Heart left ventricle (tissue), 16 donors: ENCODE data around the gene RPS19. TPM values are rescaled to one million over a fixed set of nuclear protein-coding genes. Genes with fewer than 3 reads are reported as not detected.

ENCODE experiments used
- ATAC-seq, 4 donors: fragments of 200-7000 bp; cut with Tn5 transposase; one replicate each; pipeline ENCODE4 v1.9.1; 2020 to 2022; ENCODE audit warnings: moderate library complexity in 4 of 4, mild to moderate bottlenecking in 3 of 4, moderate number of reproducible peaks in 1 of 4
- DNase-seq, 5 donors: peaks; one replicate each; pipeline ENCODE4 v3.0.0-alpha.2; 2020
- H3K27ac ChIP-seq, 12 donors: fragments of 200-600 bp; sonication (generic) in 4 of 12; one replicate each; pipeline versions ENCODE4 v1.5.0 to v1.8.0; 2016 to 2022; ENCODE audit warnings: mild to moderate bottlenecking in 2 of 12
- H3K27me3 ChIP-seq, 9 donors: fragments of 200-600 bp; sonication (generic) in 2 of 9; one replicate each; pipeline versions ENCODE4 v1.5.1 to v1.8.0; 2016 to 2022; ENCODE audit warnings: mild to moderate bottlenecking in 3 of 9
- H3K36me3 ChIP-seq, 9 donors: fragments of 200-600 bp; sonication (generic) in 2 of 9; one replicate each; pipeline versions ENCODE4 v1.5.0 to v1.8.0; 2018 to 2022; ENCODE audit warnings: mild to moderate bottlenecking in 2 of 9
- H3K4me1 ChIP-seq, 12 donors: fragments of 200-600 bp; sonication (generic) in 4 of 12; one replicate each; pipeline versions ENCODE4 v1.5.0 to v1.8.0; 2016 to 2022; ENCODE audit warnings: mild to moderate bottlenecking in 3 of 12
- H3K4me3 ChIP-seq, 12 donors: fragments of 200-600 bp; sonication (generic) in 4 of 12; one replicate each; pipeline versions ENCODE4 v1.5.0 to v1.8.0; 2017 to 2022; ENCODE audit warnings: mild to moderate bottlenecking in 9 of 12, moderate library complexity in 4 of 12
- H3K9me3 ChIP-seq, 12 donors: fragments of 200-600 bp; sonication (generic) in 4 of 12; one replicate each; pipeline versions ENCODE4 v1.5.0 to v1.8.0; 2016 to 2022; ENCODE audit warnings: mild to moderate bottlenecking in 1 of 12
- POLR2A ChIP-seq, 2 donors: fragments of 450-650 bp; IDR thresholded peaks; one replicate each; pipeline ENCODE4 v1.6.1; 2017; ENCODE audit warnings: antibody characterized with exemption in 2 of 2, mild to moderate bottlenecking in 2 of 2, moderate library complexity in 2 of 2
- WGBS, 4 donors: extraction: QIAGEN DNeasy Blood & Tissue Kit in 2 of 4; methylation state at CpG; one replicate each; pipeline versions ENCODE4 v1.1.5 to v1.1.7; 2013 to 2018; 5-methylcytosine and 5-hydroxymethylcytosine counted together
- intact Hi-C, 10 donors: fragments of 100-400 bp; cut with DNase I; formaldehyde crosslinking; loops; one replicate each; pipeline versions ENCODE4 v1.11.1 to v1.14.2; 2022
- polyA plus RNA-seq, 2 donors: library from polyadenylated mRNA; stranded (reverse); fragments of 200-250 nt; gene quantifications; one replicate each; pipeline ENCODE4 v1.2.3, GENCODE V29; 2013
- total RNA-seq, 9 donors: library from RNA; depleted of rRNA in 2 of 9; stranded (reverse); fragments of >200 nt in 2 of 9; fragmentation: NEBNext Ultra II Directional in 3 of 9; extraction: Animal tissue kit (Norgen Biotek cat#: 25700) in 3 of 9; gene quantifications; one replicate each; pipeline versions ENCODE4 v1.1.0 to v1.2.4, GENCODE V29; 2016 to 2023
- TF ChIP-seq, protein P1 (sequence below), 12 donors: fragments of 200-600 bp; sonication (generic) in 4 of 12; IDR thresholded peaks; one replicate each; pipeline versions ENCODE4 v1.5.0 to v1.8.0; 2018 to 2022; ENCODE audit warnings: antibody characterized with exemption in 12 of 12, mild to moderate bottlenecking in 5 of 12
- donor health status: ischemic (EF 13 %, LVEDD 7.1; RV severe dilation, severe dysfunction).
- donor health status: healthy with polysubstance abuse.
- donor health status: DM: no; HTN: yes; CAD: no.
- donor health status: DM: no; HTN: no; CAD: no.
- donor health status: ischemic (EF 25% LVEDD 6.9; RV normal size, moderate dysfunction).
- donor health status: ischemic (EF 25% LVEDD 5.7; RV mildly dilated, moderate dysfunction).
- donor health status: healthy.
- donor health status: DM: yes; HTN: yes; CAD: no.
- donor health status: ischemic (EF 35%, LVEDD 5.7; RV mildly dilated, moderate dysfunction).
- donor health status: nonischemic (EF 11% LVEDD 7.7; RV severe dilation, severe dysfunction).
- donor health status: DM: yes; HTN: yes; CAD: no.
- donor health status: PGD.
- donor health status: ischemic (EF 29% LVEDD 5.4; RV normal size, mild dysfunction).
- donor health status: nonischemic (EF 23%, LVEDD 6.1; RV moderate dilation, normal function).

Gene RPS19
- total and polyA plus RNA-seq, 11 donors = 161 to 1,676 (median 668) TPM

DNA sequence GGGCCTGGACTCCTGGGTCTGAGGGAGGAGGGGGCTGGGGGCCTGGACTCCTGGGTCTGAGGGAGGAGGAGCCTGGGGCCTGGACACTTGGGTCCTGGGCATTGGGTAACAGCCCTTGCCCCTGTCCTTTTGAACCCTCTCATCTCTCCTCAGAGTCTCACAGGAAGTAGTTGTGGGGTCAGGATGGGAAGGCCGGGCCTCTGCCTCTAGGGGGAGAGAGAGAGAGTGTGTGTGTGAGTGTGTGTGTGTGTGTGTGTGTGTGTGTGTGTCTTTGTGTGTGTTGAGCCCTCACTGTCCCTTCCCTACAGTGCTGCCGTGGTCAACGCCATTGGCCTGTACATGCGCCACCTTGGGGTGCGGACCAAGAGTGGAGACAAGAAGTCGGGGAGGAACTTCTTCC lies 33.8 kb downstream of the RPS19 start:
- WGBS, 4 donors = 73 to 91% (median 80%) methylated on average over 6 of the region's 6 CpGs
- TF ChIP-seq, protein P1, sequence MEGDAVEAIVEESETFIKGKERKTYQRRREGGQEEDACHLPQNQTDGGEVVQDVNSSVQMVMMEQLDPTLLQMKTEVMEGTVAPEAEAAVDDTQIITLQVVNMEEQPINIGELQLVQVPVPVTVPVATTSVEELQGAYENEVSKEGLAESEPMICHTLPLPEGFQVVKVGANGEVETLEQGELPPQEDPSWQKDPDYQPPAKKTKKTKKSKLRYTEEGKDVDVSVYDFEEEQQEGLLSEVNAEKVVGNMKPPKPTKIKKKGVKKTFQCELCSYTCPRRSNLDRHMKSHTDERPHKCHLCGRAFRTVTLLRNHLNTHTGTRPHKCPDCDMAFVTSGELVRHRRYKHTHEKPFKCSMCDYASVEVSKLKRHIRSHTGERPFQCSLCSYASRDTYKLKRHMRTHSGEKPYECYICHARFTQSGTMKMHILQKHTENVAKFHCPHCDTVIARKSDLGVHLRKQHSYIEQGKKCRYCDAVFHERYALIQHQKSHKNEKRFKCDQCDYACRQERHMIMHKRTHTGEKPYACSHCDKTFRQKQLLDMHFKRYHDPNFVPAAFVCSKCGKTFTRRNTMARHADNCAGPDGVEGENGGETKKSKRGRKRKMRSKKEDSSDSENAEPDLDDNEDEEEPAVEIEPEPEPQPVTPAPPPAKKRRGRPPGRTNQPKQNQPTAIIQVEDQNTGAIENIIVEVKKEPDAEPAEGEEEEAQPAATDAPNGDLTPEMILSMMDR (IDR thresholded peaks at IDR 0.05) = no peak
- no peak for TF ChIP-seq POLR2A (IDR thresholded peaks at IDR 0.05)
- Histone ChIP-seq H3K27me3 (no peaks in the 10 kb centered on the region), H3K36me3 (peaks cover 0 to 79% (median 63%) of the 10 kb centered on the region in 9 donors), H3K27ac (no peak overlapping the region), H3K4me1 (peaks cover 0 to 5% (median 0%) of the 10 kb centered on the region in 12 donors), H3K9me3 (no peaks in the 10 kb centered on the region), H3K4me3 (no peak overlapping the region)
- intact Hi-C loops = loop anchor here in 1 of 10 donors (5.0 kb wide), 1 partner anchor 48 kb away; no protein-coding TSS in a partner anchor
- ATAC-seq (no peak), DNase-seq (no peak)

DNA sequence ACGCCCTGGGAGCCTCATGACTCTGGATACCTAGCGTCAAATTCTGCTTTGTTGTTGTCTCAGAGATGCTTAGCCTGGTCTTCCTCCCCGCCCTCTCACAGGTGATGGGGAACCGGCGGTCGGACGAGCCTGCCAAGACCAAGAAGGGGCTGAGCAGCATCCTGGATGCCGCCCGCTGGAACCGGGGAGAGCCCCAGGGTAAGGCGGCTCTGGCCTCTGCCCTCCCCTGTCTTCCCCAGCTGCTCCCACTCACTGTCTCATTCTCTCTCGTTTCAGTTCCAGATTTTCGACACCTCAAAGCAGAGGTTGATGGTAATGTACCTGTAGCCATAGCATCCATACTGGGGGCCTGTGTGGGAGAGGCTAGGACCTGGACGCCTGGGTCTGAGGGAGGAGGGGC lies 34.3 kb downstream of the RPS19 start:
- intact Hi-C loops = loop anchor here in 1 of 10 donors (5.0 kb wide), 1 partner anchor 48 kb away; no protein-coding TSS in a partner anchor

DNA sequence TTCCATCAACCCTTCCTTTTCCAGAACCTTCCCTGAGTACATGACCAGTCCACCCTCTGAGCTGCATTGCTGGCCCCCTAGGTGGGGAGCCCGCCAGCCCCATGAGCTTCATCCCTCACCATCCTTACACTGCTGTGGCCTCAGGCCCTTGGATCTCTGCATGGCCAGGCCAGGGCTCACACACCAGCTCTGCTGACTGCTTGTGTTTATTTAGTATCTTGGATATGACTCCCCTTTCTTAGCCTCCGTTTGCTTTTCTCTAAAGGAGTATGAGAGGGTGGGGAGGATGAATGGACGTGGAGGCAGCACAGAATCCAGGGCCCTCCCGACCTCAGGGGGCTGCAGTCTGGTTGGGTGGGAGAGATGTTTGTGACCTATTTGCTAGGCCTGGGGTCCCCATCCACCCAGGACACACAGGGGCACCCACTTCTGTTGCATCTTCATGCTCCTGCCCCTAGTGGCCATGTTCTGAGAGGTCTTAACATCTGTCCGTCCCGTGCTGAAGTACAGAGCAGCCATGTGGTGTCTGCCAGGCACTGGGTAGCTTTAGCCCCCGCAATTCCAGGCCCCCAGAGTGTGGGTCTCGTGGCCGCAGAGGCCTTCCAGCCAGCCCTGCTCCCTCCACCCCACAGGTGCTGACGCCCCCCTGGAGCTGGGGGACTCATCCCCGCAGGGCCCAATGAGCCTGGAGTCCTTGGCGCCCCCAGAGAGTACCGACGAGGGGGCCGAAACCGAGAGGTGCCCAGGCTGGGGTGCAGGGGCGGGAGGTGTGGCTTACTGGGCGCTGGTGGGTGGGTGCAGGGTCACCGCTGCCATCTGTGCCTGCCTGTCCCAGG lies 35.9 kb downstream of the RPS19 start:
- Histone ChIP-seq H3K4me3 (no peak overlapping the region), H3K27ac (no peak overlapping the region), H3K9me3 (no peaks in the 10 kb centered on the region), H3K4me1 (peaks cover 0 to 5% (median 0%) of the 10 kb centered on the region in 12 donors), H3K36me3 (peaks cover 0 to 80% (median 71%) of the 10 kb centered on the region in 9 donors), H3K27me3 (no peaks in the 10 kb centered on the region)
- ATAC-seq (no peak), DNase-seq (no peak)
- WGBS, 4 donors = 84 to 93% (median 90%) methylated on average over 11 to 19 of the region's 19 CpGs
- no peak for TF ChIP-seq POLR2A (IDR thresholded peaks at IDR 0.05)
- TF ChIP-seq, protein P1 (IDR thresholded peaks at IDR 0.05) = no peak
- intact Hi-C loops = no loop called here

More for the DNA sequence above, 34.3 kb downstream of the RPS19 start:
- WGBS, 4 donors = 78 to 86% (median 81%) methylated on average over 13 to 14 of the region's 14 CpGs
- no peak for DNase-seq
- no peaks in the 10 kb centered on the region for H3K27me3 ChIP-seq
- peaks cover 0 to 79% (median 61%) of the 10 kb centered on the region in 9 donors for H3K36me3 ChIP-seq
- no peak for ATAC-seq
- TF ChIP-seq, protein P1 (IDR thresholded peaks at IDR 0.05) = no peak
- no peak for TF ChIP-seq POLR2A (IDR thresholded peaks at IDR 0.05)
- peaks cover 0 to 5% (median 0%) of the 10 kb centered on the region in 12 donors for H3K4me1 ChIP-seq
- H3K27ac ChIP-seq = no peak overlapping the region
- H3K9me3 ChIP-seq = no peaks in the 10 kb centered on the region
- no peak overlapping the region for H3K4me3 ChIP-seq

DNA sequence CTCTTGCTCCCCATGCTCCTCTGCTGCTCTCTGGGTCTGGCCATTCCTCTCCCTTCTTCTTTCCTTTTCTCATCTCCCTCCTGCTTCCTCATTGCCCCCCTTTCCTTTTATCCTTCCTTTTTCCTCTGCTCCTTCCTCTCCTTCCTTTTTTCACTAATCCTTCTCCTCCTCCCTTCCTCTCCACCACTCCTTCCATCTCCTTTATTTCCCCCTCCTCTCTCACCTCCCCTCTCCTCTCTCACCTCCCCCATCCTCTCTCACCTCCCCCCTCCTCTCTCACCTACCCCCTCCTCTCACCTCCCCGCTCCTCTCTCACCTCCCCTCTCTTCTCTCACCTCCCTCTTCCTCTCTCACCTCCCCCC lies 36.5 kb downstream of the RPS19 start:
- intact Hi-C loops = no loop called here
- TF ChIP-seq, protein P1 (IDR thresholded peaks at IDR 0.05) = no peak
- TF ChIP-seq POLR2A (IDR thresholded peaks at IDR 0.05) = no peak
- Histone ChIP-seq H3K4me3 (no peak overlapping the region), H3K27me3 (no peaks in the 10 kb centered on the region), H3K4me1 (peaks cover 0 to 5% (median 0%) of the 10 kb centered on the region in 12 donors), H3K36me3 (peaks cover 0 to 81% (median 76%) of the 10 kb centered on the region in 9 donors), H3K27ac (no peak overlapping the region), H3K9me3 (no peaks in the 10 kb centered on the region)
- 96 to 100% (median 100%) methylated on average over 1 of the region's 1 CpG for WGBS, 4 donors
- ATAC-seq (no peak), DNase-seq (no peak)
